Neural crest cell (in vitro differentiated cells): Measurements from ENCODE around the gene SMOC1. TPM values are rescaled to one million over a fixed set of nuclear protein-coding genes. Genes with fewer than 3 reads are reported as not detected.

Source experiments
- DNase-seq: peaks from one replicate; pipeline ENCODE4 v3.0.0; 2021; ENCODE audit warnings: low read depth, mixed read lengths, low spot score
- H3K27ac Mint-ChIP-seq: one replicate; pipeline ENCODE4 v1.8.0; 2021; ENCODE audit warnings: mild to moderate bottlenecking, mixed read lengths; ENCODE audit not compliant: unreplicated experiment
- H3K27me3 Mint-ChIP-seq: 2 replicates; pipeline ENCODE4 v1.8.0; 2021; ENCODE audit warnings: low read depth, mild to moderate bottlenecking, mixed read lengths
- H3K36me3 Mint-ChIP-seq: 2 replicates; pipeline ENCODE4 v1.8.0; 2021; ENCODE audit warnings: low read depth, mild to moderate bottlenecking, mixed read lengths
- H3K4me1 Mint-ChIP-seq: 2 replicates; pipeline ENCODE4 v1.8.0; 2021; ENCODE audit warnings: mixed read lengths
- H3K4me3 Mint-ChIP-seq: one replicate; pipeline ENCODE4 v1.8.0; 2021; ENCODE audit warnings: mild to moderate bottlenecking, mixed read lengths
- H3K9me3 Mint-ChIP-seq: 2 replicates; pipeline ENCODE4 v1.8.0; 2021; ENCODE audit warnings: mixed read lengths
- CTCF ChIP-seq: fragments of 200-600 bp; sonication (generic); conservative IDR thresholded peaks from 2 replicates; pipeline ENCODE4 v1.5.0; 2021; ENCODE audit warnings: antibody characterized with exemption, mild to moderate bottlenecking
- total RNA-seq: library from RNA; stranded (reverse); gene quantifications from 2 replicates; pipeline ENCODE4 v1.2.1, GENCODE V29; 2021

Gene SMOC1
- total RNA-seq, 1 donor from 2014 or later = 203 TPM

DNA sequence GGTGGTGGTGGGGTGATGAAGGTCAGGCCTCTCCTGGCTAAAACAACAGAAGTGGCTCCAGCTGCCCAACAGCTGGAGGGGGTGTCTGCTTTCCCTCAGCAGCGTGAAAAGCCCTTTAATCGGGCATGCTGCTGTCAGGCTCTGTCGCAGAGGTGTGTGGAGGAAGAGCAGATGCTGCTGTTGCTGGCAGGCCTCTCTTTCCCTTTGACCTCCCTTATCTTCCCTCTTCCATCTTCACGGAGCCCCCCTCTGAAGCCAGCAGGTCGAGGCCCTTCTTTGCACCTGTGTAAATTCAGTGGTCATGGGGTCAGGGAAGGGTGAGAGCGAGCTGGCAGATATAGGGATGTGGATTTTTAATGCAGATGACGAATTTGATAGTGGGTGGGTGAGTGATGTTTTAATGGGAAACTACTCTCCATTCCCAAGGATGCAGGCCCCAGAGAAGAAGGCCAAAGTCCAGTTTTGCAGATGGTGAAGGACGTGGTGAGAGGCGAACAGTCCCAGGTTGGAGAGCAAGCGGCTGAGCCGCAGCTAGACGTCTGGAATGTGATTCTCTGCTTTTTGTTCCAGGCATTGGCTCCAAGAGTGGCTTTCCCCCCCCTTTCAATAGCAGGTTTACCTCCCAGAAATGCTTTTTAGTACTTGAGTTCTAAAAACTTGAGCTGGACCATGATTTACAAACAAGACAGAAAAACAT lies 64.0 kb downstream of the SMOC1 start:
- Mint-ChIP-seq H3K9me3 (peaks cover 8% of the 10 kb centered on the region), H3K36me3 (peaks cover 39% of the 10 kb centered on the region), H3K27ac (no peak overlapping the region), H3K4me3 (peak overlapping the region; percentile 38), H3K27me3 (no peaks in the 10 kb centered on the region), H3K4me1 (peaks cover 73% of the 10 kb centered on the region)
- DNase-seq = no peak
- no peak for TF ChIP-seq CTCF

GRCh38 chr14:69945347-69945746 lies 66.1 kb downstream of the SMOC1 start:
- H3K27me3 Mint-ChIP-seq = no peaks in the 10 kb centered on the region
- peaks cover 54% of the 10 kb centered on the region for H3K36me3 Mint-ChIP-seq
- H3K4me3 Mint-ChIP-seq = no peak overlapping the region
- no peak overlapping the region for H3K27ac Mint-ChIP-seq
- H3K9me3 Mint-ChIP-seq = peaks cover 8% of the 10 kb centered on the region
- peaks cover 73% of the 10 kb centered on the region for H3K4me1 Mint-ChIP-seq
- TF ChIP-seq CTCF = no peak
- no peak for DNase-seq

GRCh38 chr14:69945912-69946311 lies 66.7 kb downstream of the SMOC1 start:
- DNase-seq = no peak
- Mint-ChIP-seq H3K27ac (no peak overlapping the region), H3K27me3 (no peaks in the 10 kb centered on the region), H3K9me3 (peaks cover 8% of the 10 kb centered on the region), H3K4me1 (peaks cover 72% of the 10 kb centered on the region), H3K4me3 (no peak overlapping the region), H3K36me3 (peaks cover 55% of the 10 kb centered on the region)
- no peak for TF ChIP-seq CTCF

GRCh38 chr14:69948351-69948750 lies 69.1 kb downstream of the SMOC1 start:
- H3K4me3 Mint-ChIP-seq = peak overlapping the region; percentile 42
- TF ChIP-seq CTCF = no peak
- peaks cover 51% of the 10 kb centered on the region for H3K36me3 Mint-ChIP-seq
- DNase-seq = no peak
- no peaks in the 10 kb centered on the region for H3K27me3 Mint-ChIP-seq
- H3K4me1 Mint-ChIP-seq = peaks cover 59% of the 10 kb centered on the region
- peak overlapping the region; percentile 57 for H3K27ac Mint-ChIP-seq
- peaks cover 8% of the 10 kb centered on the region for H3K9me3 Mint-ChIP-seq

DNA sequence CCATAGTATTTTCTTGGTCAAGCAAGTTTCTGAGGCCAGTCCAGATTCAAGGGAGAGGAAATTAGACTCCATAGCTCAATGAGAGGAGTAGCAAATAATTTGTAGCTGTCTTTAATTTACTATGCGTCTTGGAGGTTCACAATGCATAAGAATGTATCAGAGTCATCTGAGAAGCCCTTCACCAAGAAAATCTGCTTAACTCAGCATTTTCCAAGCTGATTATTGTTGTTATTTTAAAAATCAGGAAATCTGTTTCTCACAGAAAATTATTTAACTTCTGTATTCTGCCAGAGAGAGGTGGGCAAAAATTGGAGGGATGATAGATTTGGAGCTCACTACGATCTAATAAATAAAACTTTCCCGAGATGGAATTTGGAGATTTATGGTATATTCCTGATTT lies 72.0 kb downstream of the SMOC1 start:
- peaks cover 5% of the 10 kb centered on the region for H3K9me3 Mint-ChIP-seq
- TF ChIP-seq CTCF = no peak
- H3K27ac Mint-ChIP-seq = no peak overlapping the region
- peaks cover 44% of the 10 kb centered on the region for H3K36me3 Mint-ChIP-seq
- DNase-seq = no peak
- no peaks in the 10 kb centered on the region for H3K27me3 Mint-ChIP-seq
- H3K4me1 Mint-ChIP-seq = peaks cover 59% of the 10 kb centered on the region
- H3K4me3 Mint-ChIP-seq = no peak overlapping the region
